ENCODE measurements around the gene YBEY.

Gene YBEY

GRCh38 chr21:46329796-46330195, 43.7 kb downstream of the YBEY start:
- Histone ChIP-seq H3K9me3 (ENCODE audit: insufficient read depth, low read length, severe bottlenecking) (no peaks in the 10 kb centered on the region), H2AFZ (ENCODE audit: low read depth, low read length) (no peak overlapping the region), H3K27ac (ENCODE audit: low read length) (no peak overlapping the region), H3K27me3 (ENCODE audit: insufficient read depth, low read length, poor library complexity) (no peaks in the 10 kb centered on the region), H3K4me2 (ENCODE audit: insufficient read depth, low read length) (no peak overlapping the region), H3K79me2 (ENCODE audit: insufficient read depth, low read length) (peaks cover 87% of the 10 kb centered on the region), H3K36me3 (ENCODE audit: insufficient read depth, low read length) (peaks cover 67% of the 10 kb centered on the region), H4K20me1 (ENCODE audit: insufficient read depth, low read length) (peaks cover 41% of the 10 kb centered on the region; the same call in 1 of the 2 replicates), H3K9ac (ENCODE audit: low read depth, low read length) (no peak overlapping the region), H3K4me3 (ENCODE audit: low read depth in 1 of 2, low read length in 2 of 2) (no peak overlapping the region), H3K4me1 (ENCODE audit: insufficient read depth, low read length) (peaks cover 21% of the 10 kb centered on the region)
- no peak for ATAC-seq (ENCODE audit: insufficient read depth, low read depth)
- no peak for DNase-seq
- no peak for TF ChIP-seq EZH2 (IDR thresholded peaks at IDR 0.05; ENCODE audit: borderline replicate concordance, low read depth, low read length, severe bottlenecking)
- TF ChIP-seq, protein P1, sequence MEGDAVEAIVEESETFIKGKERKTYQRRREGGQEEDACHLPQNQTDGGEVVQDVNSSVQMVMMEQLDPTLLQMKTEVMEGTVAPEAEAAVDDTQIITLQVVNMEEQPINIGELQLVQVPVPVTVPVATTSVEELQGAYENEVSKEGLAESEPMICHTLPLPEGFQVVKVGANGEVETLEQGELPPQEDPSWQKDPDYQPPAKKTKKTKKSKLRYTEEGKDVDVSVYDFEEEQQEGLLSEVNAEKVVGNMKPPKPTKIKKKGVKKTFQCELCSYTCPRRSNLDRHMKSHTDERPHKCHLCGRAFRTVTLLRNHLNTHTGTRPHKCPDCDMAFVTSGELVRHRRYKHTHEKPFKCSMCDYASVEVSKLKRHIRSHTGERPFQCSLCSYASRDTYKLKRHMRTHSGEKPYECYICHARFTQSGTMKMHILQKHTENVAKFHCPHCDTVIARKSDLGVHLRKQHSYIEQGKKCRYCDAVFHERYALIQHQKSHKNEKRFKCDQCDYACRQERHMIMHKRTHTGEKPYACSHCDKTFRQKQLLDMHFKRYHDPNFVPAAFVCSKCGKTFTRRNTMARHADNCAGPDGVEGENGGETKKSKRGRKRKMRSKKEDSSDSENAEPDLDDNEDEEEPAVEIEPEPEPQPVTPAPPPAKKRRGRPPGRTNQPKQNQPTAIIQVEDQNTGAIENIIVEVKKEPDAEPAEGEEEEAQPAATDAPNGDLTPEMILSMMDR (IDR thresholded peaks at IDR 0.05; ENCODE audit: borderline replicate concordance, extremely low read depth, low read length, poor library complexity, severe bottlenecking) = no peak

GRCh38 chr21:46334351-46335140, 48.4 kb downstream of the YBEY start:
- H3K36me3 ChIP-seq (ENCODE audit: insufficient read depth, low read length) = peaks cover 81% of the 10 kb centered on the region
- no peaks in the 10 kb centered on the region for H3K9me3 ChIP-seq (ENCODE audit: insufficient read depth, low read length, severe bottlenecking)
- H3K4me2 ChIP-seq (ENCODE audit: insufficient read depth, low read length) = no peak overlapping the region
- DNase-seq (no peak), ATAC-seq (ENCODE audit: insufficient read depth, low read depth) (no peak)
- no peak overlapping the region for H2AFZ ChIP-seq (ENCODE audit: low read depth, low read length)
- H3K4me1 ChIP-seq (ENCODE audit: insufficient read depth, low read length) = no peaks in the 10 kb centered on the region
- no peak for TF ChIP-seq EZH2 (IDR thresholded peaks at IDR 0.05; ENCODE audit: borderline replicate concordance, low read depth, low read length, severe bottlenecking)
- TF ChIP-seq, protein P1 (IDR thresholded peaks at IDR 0.05; ENCODE audit: borderline replicate concordance, extremely low read depth, low read length, poor library complexity, severe bottlenecking) = no peak
- no peaks in the 10 kb centered on the region for H3K27me3 ChIP-seq (ENCODE audit: insufficient read depth, low read length, poor library complexity)
- H3K4me3 ChIP-seq (ENCODE audit: low read depth in 1 of 2, low read length in 2 of 2) = no peak overlapping the region
- H3K27ac ChIP-seq (ENCODE audit: low read length) = no peak overlapping the region
- H3K9ac ChIP-seq (ENCODE audit: low read depth, low read length) = no peak overlapping the region
- peaks cover 29% of the 10 kb centered on the region for H4K20me1 ChIP-seq (ENCODE audit: insufficient read depth, low read length)
- peaks cover 82% of the 10 kb centered on the region for H3K79me2 ChIP-seq (ENCODE audit: insufficient read depth, low read length)

GRCh38 chr21:46336603-46337002, 50.5 kb downstream of the YBEY start:
- no peak overlapping the region for H3K4me3 ChIP-seq (ENCODE audit: low read depth in 1 of 2, low read length in 2 of 2)
- no peak overlapping the region for H3K4me2 ChIP-seq (ENCODE audit: insufficient read depth, low read length)
- H3K27me3 ChIP-seq (ENCODE audit: insufficient read depth, low read length, poor library complexity) = no peaks in the 10 kb centered on the region
- ATAC-seq (ENCODE audit: insufficient read depth, low read depth) = no peak
- peaks cover 79% of the 10 kb centered on the region for H3K79me2 ChIP-seq (ENCODE audit: insufficient read depth, low read length)
- H3K27ac ChIP-seq (ENCODE audit: low read length) = no peak overlapping the region
- H3K9ac ChIP-seq (ENCODE audit: low read depth, low read length) = no peak overlapping the region
- H2AFZ ChIP-seq (ENCODE audit: low read depth, low read length) = no peak overlapping the region
- H3K4me1 ChIP-seq (ENCODE audit: insufficient read depth, low read length) = no peaks in the 10 kb centered on the region
- H3K36me3 ChIP-seq (ENCODE audit: insufficient read depth, low read length) = peaks cover 73% of the 10 kb centered on the region
- H3K9me3 ChIP-seq (ENCODE audit: insufficient read depth, low read length, severe bottlenecking) = no peaks in the 10 kb centered on the region
- TF ChIP-seq EZH2 (IDR thresholded peaks at IDR 0.05; ENCODE audit: borderline replicate concordance, low read depth, low read length, severe bottlenecking) = no peak
- TF ChIP-seq, protein P1 (IDR thresholded peaks at IDR 0.05; ENCODE audit: borderline replicate concordance, extremely low read depth, low read length, poor library complexity, severe bottlenecking) = no peak
- DNase-seq = no peak
- H4K20me1 ChIP-seq (ENCODE audit: insufficient read depth, low read length) = peaks cover 30% of the 10 kb centered on the region
